Measurements from ENCODE around the gene LRIG2. TPM values are rescaled to one million over a fixed set of nuclear protein-coding genes. Genes with fewer than 3 reads are reported as not detected.
"Not testable (repeated sequence)": the region's sequence is repeated elsewhere in the genome, so short reads cannot be mapped to it uniquely, and the experiment has no call there.

The LRIG2 gene
- total RNA-seq, 1 donor from 2014 or later = 20.9 TPM

DNA sequence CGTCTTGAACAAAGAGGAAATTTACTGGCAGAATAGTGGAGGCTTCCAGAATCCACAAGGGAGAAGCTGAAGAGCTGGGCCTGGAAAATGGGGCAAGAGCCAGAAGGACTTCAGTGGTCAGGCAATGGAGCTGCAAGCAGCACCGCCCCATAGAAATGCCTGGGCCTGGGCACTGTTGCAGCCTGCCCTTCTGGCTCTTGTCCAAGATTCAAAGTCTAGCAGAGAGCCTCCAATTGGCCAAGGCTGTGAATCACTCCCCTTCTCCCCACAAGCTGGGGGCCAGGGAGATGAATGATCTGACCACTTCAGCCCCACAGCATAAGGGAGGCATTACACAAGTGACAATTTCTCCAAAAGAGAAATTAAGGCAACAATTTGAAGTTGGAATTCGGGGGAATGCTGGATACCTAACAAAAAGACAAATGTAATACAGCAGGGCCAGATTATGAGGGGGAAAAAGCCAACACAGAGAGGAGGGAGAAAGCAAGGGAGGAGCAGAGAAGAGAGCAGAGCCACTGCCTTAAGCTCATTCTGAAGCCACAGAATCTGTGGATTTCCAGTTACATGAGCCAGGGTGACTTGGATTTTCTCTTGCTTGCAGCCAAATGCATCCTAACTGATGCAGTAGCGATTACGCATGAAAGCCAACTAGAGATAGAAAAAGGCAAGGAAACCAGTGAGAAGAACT lies 80.3 kb downstream of the LRIG2 start:
- no peak for DNase-seq (ENCODE audit: extremely low read depth, low read depth, low spot score)

DNA sequence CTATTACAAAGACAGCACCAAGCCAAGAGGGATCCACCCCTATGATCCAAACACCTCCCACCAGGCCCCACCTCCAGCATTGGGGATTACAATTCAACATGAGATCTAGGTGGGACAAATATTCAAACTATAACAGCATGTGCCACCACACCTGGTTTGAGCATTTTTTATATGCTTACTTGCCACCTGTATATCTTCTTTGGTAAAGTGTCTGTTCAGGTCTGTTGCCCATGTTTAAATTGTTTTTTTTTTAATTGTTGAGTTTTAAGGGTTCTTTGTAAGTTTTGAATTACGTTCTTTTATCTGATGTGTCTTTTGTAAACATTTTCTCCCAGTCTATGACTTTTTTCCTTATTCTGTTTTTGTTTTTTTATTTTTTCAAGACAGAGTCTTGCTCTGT lies 83.4 kb downstream of the LRIG2 start:
- DNase-seq (ENCODE audit: extremely low read depth, low read depth, low spot score) = no peak

DNA sequence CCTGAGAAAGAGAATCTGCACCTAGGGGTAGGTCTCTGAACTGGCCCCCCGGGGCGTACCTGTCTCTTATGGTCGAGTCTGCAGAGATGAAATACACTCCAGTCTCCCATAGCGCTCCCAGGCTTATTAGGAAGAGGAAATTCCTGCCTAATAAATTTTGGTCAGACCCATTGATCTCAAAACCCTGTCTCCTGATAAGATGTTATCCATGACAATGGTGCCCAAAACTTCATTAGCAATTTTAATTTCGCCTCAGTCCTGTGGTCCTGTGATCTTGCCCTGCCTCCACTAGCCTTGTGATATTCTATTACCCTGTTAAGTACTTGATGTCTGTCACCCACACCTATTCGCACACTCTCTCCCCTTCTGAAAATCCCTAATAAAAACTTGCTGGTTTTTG lies 85.7 kb downstream of the LRIG2 start:
- not testable (repeated sequence) for DNase-seq (ENCODE audit: extremely low read depth, low read depth, low spot score)

DNA sequence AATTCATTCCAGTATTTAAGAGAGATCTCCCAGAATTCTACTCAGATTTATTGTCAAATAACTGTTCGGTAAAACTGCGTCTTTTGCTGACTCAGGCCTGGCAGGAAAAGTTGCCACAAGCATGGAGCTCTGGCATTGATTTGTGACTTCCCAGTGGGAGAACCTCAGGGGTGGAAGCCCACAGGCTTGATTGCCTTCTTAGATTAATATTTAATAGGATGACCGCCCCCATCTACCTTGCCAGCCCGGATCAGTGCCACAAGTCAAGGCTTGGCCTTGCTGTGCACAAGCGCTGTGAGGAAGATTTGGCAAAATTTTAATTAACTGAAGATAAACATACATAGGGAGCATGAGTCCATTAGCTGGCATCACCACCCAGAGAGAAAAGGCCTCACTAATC lies 93.5 kb downstream of the LRIG2 start:
- DNase-seq (ENCODE audit: extremely low read depth, low read depth, low spot score) = no peak

DNA sequence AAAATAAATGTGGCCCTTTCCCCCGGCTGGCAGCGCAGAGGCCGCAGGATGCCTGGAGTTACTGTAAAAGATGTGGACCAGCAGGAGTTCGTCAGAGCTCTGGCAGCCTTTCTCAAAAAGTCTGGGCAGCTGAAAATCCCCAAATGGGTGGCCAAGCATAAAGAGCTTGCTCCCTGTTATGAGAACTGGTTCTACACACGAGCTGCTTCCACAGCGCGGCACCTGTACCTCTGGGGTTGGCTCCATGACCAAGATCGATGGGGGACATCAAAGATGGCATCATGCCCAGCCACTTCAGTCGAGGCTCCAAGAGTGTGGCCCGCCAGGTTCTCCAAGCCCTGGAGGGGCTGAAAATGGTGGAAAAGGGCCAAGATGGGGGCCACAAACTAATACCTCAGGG lies 95.9 kb downstream of the LRIG2 start:
- DNase-seq (ENCODE audit: extremely low read depth, low read depth, low spot score) = no peak

DNA sequence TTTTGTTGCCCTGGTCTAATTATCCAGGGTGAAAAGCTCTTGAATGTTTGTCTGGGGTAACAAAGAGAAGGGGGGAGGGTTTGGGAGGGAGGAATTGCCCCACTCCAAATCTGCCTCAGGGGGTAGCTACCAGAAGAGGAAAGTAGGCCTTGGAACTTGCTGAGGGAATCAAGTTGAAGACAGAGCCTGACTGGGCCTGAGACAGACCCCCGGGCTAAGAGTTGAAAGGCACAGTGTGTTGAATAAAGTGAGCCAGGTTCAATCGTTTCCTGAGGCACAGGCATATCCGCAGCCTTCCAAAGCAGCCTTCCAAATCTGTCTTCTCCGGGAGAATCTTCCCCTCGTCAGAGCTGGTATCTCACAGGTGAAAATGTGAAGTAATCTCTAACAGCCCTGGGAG lies 96.6 kb downstream of the LRIG2 start:
- no peak for DNase-seq (ENCODE audit: extremely low read depth, low read depth, low spot score)

DNA sequence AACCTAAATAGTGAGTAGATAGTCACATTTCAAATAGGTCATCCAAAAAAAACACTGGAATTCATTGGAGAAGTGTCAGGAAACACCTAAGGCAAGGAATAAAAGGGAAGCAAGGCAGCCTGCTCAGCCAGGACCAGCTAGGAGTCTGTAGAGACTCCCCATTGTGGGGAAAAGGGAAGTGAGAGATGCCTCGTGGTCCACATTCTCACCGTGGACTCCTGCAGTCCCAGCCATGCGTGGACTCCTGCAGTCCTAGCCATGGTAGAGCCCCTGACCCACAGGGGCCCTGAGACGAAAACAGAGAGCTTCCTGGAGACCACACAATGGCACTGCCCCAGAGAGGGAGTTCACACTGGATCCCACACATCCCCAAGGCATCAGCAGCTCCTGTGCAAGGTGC lies 97.5 kb downstream of the LRIG2 start:
- DNase-seq (ENCODE audit: extremely low read depth, low read depth, low spot score) = no peak

DNA sequence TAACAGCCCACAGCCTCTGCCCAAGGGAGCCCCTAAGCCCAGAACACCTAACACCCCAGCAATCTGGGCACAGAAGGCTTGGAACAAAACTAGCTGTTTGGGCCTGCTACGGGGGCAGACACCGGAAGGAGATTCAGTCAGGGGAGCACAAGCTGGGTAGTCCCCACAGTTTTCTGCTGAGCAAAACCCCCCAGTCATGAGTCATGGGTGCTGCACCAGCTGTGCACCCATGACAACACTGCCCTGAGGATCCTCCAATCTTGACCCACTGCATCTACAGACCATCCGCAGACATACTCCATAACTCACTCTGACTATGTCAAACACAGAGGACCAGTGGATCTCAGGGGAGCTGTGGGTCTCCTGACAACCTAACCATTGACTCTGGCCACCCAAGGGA lies 105.1 kb downstream of the LRIG2 start:
- no peak for DNase-seq (ENCODE audit: extremely low read depth, low read depth, low spot score)

DNA sequence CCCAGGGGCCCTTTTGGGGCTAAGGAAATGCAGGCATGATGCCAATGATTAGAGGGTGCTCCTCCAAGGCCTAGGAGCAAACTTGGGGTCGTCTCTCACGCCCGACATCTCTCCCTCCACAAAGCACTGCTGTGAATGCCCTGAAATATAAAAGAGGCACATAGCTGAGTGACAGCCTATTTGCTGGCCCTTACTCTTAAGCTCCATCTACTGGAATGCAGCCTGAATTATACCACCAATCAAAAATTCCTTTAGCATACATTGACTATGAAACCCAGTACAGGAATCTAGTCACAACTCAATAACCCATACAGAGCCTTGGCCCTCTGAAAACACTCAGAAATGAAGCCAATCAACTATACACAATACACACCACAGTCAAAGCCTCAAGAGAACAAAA lies 105.5 kb downstream of the LRIG2 start:
- DNase-seq (ENCODE audit: extremely low read depth, low read depth, low spot score) = no peak

Other genes with a start within 250 kb of the LRIG2 start
- 65.1 and 75.8 TPM in 2 replicates for gene SLC16A1, start 117.0 kb upstream of the LRIG2 start, total RNA-seq